ENCODE data around the gene IFITM5.
"Not testable (repeated sequence)": the region's sequence is repeated elsewhere in the genome, so short reads cannot be mapped to it uniquely, and the experiment has no call there.

Gene IFITM5

GRCh38 chr11:286977-287820 is 12.1 kb downstream of the IFITM5 start:
- not testable (repeated sequence) for H3K4me3 ChIP-seq (ENCODE audit: insufficient read depth in 1 of 2, low read depth in 1 of 2, low read length in 2 of 2); H3K27ac ChIP-seq (ENCODE audit: low read length, poor library complexity, severe bottlenecking); H4K91ac ChIP-seq (ENCODE audit: low read length); H2BK120ac ChIP-seq (ENCODE audit: low read depth, low read length); H3K79me1 ChIP-seq (replicated peaks; ENCODE audit: low read length, poor library complexity, severe bottlenecking); H2BK15ac ChIP-seq (ENCODE audit: low read depth, poor library complexity, severe bottlenecking); H2AK5ac ChIP-seq (ENCODE audit: low read length, severe bottlenecking); H3K4me2 ChIP-seq (ENCODE audit: low read length, poor library complexity, severe bottlenecking); H4K8ac ChIP-seq (ENCODE audit: low read length); H3K14ac ChIP-seq (ENCODE audit: low read length in 2 of 2); H2BK12ac ChIP-seq (ENCODE audit: low read length in 2 of 2); H3K9me3 ChIP-seq (ENCODE audit: control insufficient read depth, low read length); H3K23ac ChIP-seq (ENCODE audit: low read length in 2 of 2); DNase-seq; H3K4ac ChIP-seq (ENCODE audit: low read depth in 1 of 2, low read length in 2 of 2); H2BK5ac ChIP-seq (ENCODE audit: low read depth, low read length, poor library complexity, severe bottlenecking); H3K9ac ChIP-seq (ENCODE audit: low read length); H3K18ac ChIP-seq (ENCODE audit: low read depth in 1 of 2, low read length in 2 of 2); H2AFZ ChIP-seq (ENCODE audit: low read depth, low read length)
- peaks cover 0 to 20% of the 10 kb centered on the region in 2 experiments for H3K36me3 ChIP-seq (ENCODE audit: control insufficient read depth in 1 of 2, insufficient read depth in 2 of 2, low read depth in 1 of 2, low read length in 2 of 2)
- peaks cover 31% of the 10 kb centered on the region for H3K4me1 ChIP-seq (ENCODE audit: control insufficient read depth, insufficient read depth, low read depth, low read length)
- H3K27me3 ChIP-seq (ENCODE audit: control insufficient read depth in 1 of 2, insufficient read depth in 1 of 2, low read length in 2 of 2): peaks cover 11 to 55% of the 10 kb centered on the region in 2 experiments
- WGBS: 93% methylated on average over 25 of the region's 27 CpGs

- Histone ChIP-seq H3K79me1 (replicated peaks; ENCODE audit: low read length, poor library complexity, severe bottlenecking) (peaks cover 8% of the 10 kb centered on the region), H3K18ac (ENCODE audit: low read depth in 1 of 2, low read length in 2 of 2) (no peak overlapping the region), H3K27ac (ENCODE audit: low read length, poor library complexity, severe bottlenecking) (no peak overlapping the region), H2BK120ac (ENCODE audit: low read depth, low read length) (no peak overlapping the region), H3K4me2 (ENCODE audit: low read length, poor library complexity, severe bottlenecking) (no peak overlapping the region), H4K91ac (ENCODE audit: low read length) (no peak overlapping the region), H3K27me3 (ENCODE audit: control insufficient read depth in 1 of 2, insufficient read depth in 1 of 2, low read length in 2 of 2) (peaks cover 20 to 68% of the 10 kb centered on the region in 2 experiments), H3K9me3 (ENCODE audit: control insufficient read depth, low read length) (no peaks in the 10 kb centered on the region), H3K36me3 (ENCODE audit: control insufficient read depth in 1 of 2, insufficient read depth in 2 of 2, low read depth in 1 of 2, low read length in 2 of 2) (peaks cover 0 to 7% of the 10 kb centered on the region in 2 experiments), H3K4ac (ENCODE audit: low read depth in 1 of 2, low read length in 2 of 2) (no peak overlapping the region), H2AFZ (ENCODE audit: low read depth, low read length) (no peak overlapping the region), H3K4me3 (ENCODE audit: insufficient read depth in 1 of 2, low read depth in 1 of 2, low read length in 2 of 2) (no peak overlapping the region), H3K4me1 (ENCODE audit: control insufficient read depth, insufficient read depth, low read depth, low read length) (peaks cover 26% of the 10 kb centered on the region), H2AK5ac (ENCODE audit: low read length, severe bottlenecking) (no peak overlapping the region), H2BK12ac (ENCODE audit: low read length in 2 of 2) (no peak overlapping the region), H2BK5ac (ENCODE audit: low read depth, low read length, poor library complexity, severe bottlenecking) (no peak overlapping the region), H3K9ac (ENCODE audit: low read length) (no peak overlapping the region), H3K23ac (ENCODE audit: low read length in 2 of 2) (no peak overlapping the region), H3K14ac (ENCODE audit: low read length in 2 of 2) (no peak overlapping the region), H2BK15ac (ENCODE audit: low read depth, poor library complexity, severe bottlenecking) (no peak overlapping the region), H4K8ac (ENCODE audit: low read length) (no peak overlapping the region)
- DNase-seq: no peak
- 97% methylated on average over 3 of the region's 8 CpGs for WGBS
These were observed 13.5 kb downstream of the IFITM5 start for GRCh38 chr11:285894-286220.

- Histone ChIP-seq H3K27ac (ENCODE audit: low read length, poor library complexity, severe bottlenecking) (no peak overlapping the region), H4K8ac (ENCODE audit: low read length) (no peak overlapping the region), H3K23ac (ENCODE audit: low read length in 2 of 2) (no peak overlapping the region), H3K4me1 (ENCODE audit: control insufficient read depth, insufficient read depth, low read depth, low read length) (peaks cover 21% of the 10 kb centered on the region), H2BK15ac (ENCODE audit: low read depth, poor library complexity, severe bottlenecking) (no peak overlapping the region), H2BK5ac (ENCODE audit: low read depth, low read length, poor library complexity, severe bottlenecking) (no peak overlapping the region), H3K36me3 (ENCODE audit: control insufficient read depth in 1 of 2, insufficient read depth in 2 of 2, low read depth in 1 of 2, low read length in 2 of 2) (peaks cover 0 to 2% of the 10 kb centered on the region in 2 experiments), H3K27me3 (ENCODE audit: control insufficient read depth in 1 of 2, insufficient read depth in 1 of 2, low read length in 2 of 2) (peaks cover 20 to 74% of the 10 kb centered on the region in 2 experiments), H2AFZ (ENCODE audit: low read depth, low read length) (no peak overlapping the region), H3K79me1 (replicated peaks; ENCODE audit: low read length, poor library complexity, severe bottlenecking) (peaks cover 6% of the 10 kb centered on the region), H4K91ac (ENCODE audit: low read length) (peak overlapping the region; percentile 18), H2BK120ac (ENCODE audit: low read depth, low read length) (no peak overlapping the region), H3K14ac (ENCODE audit: low read length in 2 of 2) (no peak overlapping the region), H3K4me2 (ENCODE audit: low read length, poor library complexity, severe bottlenecking) (no peak overlapping the region), H3K4me3 (ENCODE audit: insufficient read depth in 1 of 2, low read depth in 1 of 2, low read length in 2 of 2) (no peak overlapping the region), H3K4ac (ENCODE audit: low read depth in 1 of 2, low read length in 2 of 2) (no peak overlapping the region), H2AK5ac (ENCODE audit: low read length, severe bottlenecking) (no peak overlapping the region), H2BK12ac (ENCODE audit: low read length in 2 of 2) (no peak overlapping the region), H3K9me3 (ENCODE audit: control insufficient read depth, low read length) (no peaks in the 10 kb centered on the region), H3K9ac (ENCODE audit: low read length) (no peak overlapping the region), H3K18ac (ENCODE audit: low read depth in 1 of 2, low read length in 2 of 2) (no peak overlapping the region)
- no peak for DNase-seq
- 89% methylated on average over 29 of the region's 29 CpGs for WGBS
These were observed 14.1 kb downstream of the IFITM5 start for GRCh38 chr11:285021-285893.
